GM18498 (cell line): ENCODE results near the gene HMGN2.

Experiments used
- ATAC-seq: cut with Tn5 transposase; IDR thresholded peaks from one replicate; pipeline ENCODE4 v1.9.1; 2021; ENCODE audit warnings: mild to moderate bottlenecking, moderate library complexity; ENCODE audit not compliant: unreplicated experiment

HMGN2 gene

GRCh38 chr1:26472320-26472900 is at the start of gene HMGN2:
HMGN2 (plus strand) TSS chr1:26472440; CDS start chr1:26472613, 173 bp downstream.
- ATAC-seq = peak; percentile 52

GRCh38 chr1:26429721-26430120 is 42.5 kb upstream of the HMGN2 start:
- ATAC-seq = no peak

- peak; percentile 97 for ATAC-seq
These were observed 40.1 kb upstream of the HMGN2 start, which contains the start of gene DHDDS for GRCh38 chr1:26431979-26432695. DHDDS (plus strand) TSS chr1:26432321; CDS start chr1:26432946, 625 bp downstream.

GRCh38 chr1:26432793-26433192 is 39.4 kb upstream of the HMGN2 start:
- ATAC-seq = no peak

GRCh38 chr1:26434161-26434752 is 38.0 kb upstream of the HMGN2 start:
- ATAC-seq = no peak

GRCh38 chr1:26438041-26438440 is 34.2 kb upstream of the HMGN2 start:
- no peak for ATAC-seq

- no peak for ATAC-seq
These were observed 32.0 kb upstream of the HMGN2 start for GRCh38 chr1:26440259-26440658.

GRCh38 chr1:26449868-26450267 is 22.4 kb upstream of the HMGN2 start:
- ATAC-seq = no peak

GRCh38 chr1:26450908-26451307 is 21.3 kb upstream of the HMGN2 start:
- no peak for ATAC-seq

GRCh38 chr1:26452459-26453183 is 19.6 kb upstream of the HMGN2 start:
- ATAC-seq = no peak

- no peak for ATAC-seq
These were observed 13.1 kb upstream of the HMGN2 start for GRCh38 chr1:26459148-26459547.

GRCh38 chr1:26459573-26460031 is 12.6 kb upstream of the HMGN2 start:
- ATAC-seq = no peak

GRCh38 chr1:26468911-26469310 is 3.3 kb upstream of the HMGN2 start:
- ATAC-seq = no peak

GRCh38 chr1:26469558-26469957 is 2.7 kb upstream of the HMGN2 start:
- no peak for ATAC-seq

GRCh38 chr1:26470878-26471497 is 1.3 kb upstream of the HMGN2 start:
- ATAC-seq = no peak

- peak; percentile 8 for ATAC-seq
These were observed 531 bp upstream of the HMGN2 start for GRCh38 chr1:26471498-26472319.

GRCh38 chr1:26472901-26473845 is 933 bp downstream of the HMGN2 start:
- peak; percentile 79 for ATAC-seq

GRCh38 chr1:26474818-26475217 is 2.6 kb downstream of the HMGN2 start:
- ATAC-seq = no peak

- ATAC-seq = no peak
These were observed 3.7 kb downstream of the HMGN2 start for GRCh38 chr1:26475989-26476388.
